ENCODE results near the gene SNAI1.

SNAI1 gene

DNA sequence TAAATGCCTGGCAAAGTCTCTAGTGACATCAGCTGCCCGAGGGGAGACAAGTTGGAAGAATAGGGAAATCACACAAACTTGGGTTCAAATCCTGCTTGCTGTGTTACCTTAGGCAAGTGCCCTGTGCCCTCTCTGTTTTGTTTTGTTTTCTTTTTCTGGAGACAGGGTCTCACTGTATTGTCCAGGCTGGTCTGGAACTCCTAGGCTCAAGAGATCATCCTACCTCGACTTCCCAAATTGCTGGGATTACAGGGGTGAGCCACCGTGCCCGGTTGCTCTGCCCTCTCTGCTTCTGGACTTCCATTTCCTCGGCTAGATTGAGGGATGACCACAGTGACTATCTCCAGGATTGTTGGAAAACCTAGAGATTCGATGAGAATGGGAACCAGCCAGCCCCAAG, 55.4 kb downstream of the SNAI1 start:
- DNase-seq: no peak

Measured in activated CD4-positive, alpha-beta T cell treated with anti-CD3 and anti-CD28 coated beads, Interleukin-2, amount 50 U/mL, for 48 hours (primary cell).